ENCODE results near the gene RNF215. TPM values are rescaled to one million over a fixed set of nuclear protein-coding genes. Genes with fewer than 3 reads are reported as not detected.

Gene RNF215
- total RNA-seq (10 to 100 TPM; 20.9 to 24.6 TPM), polyA plus RNA-seq (ENCODE audit: insufficient read depth, low read depth, low replicate concordance) (18.2 TPM)
- long read RNA-seq, donor 1, partial matches to known transcripts: 0 of 4 reads
- long read RNA-seq, donor 1, other reads (novel, unspliced or antisense): 0 of 4 reads
- long read RNA-seq, donor 2, partial matches to known transcripts: 0 of 1 reads
- long read RNA-seq, donor 2, other reads (novel, unspliced or antisense): 0 of 1 reads

GRCh38 chr22:30386960-30387827 lies at the start of gene RNF215:
RNF215 (minus strand) TSS chr22:30387411; CDS start chr22:30387313, 98 bp downstream.
- intact Hi-C loops (cut with DNase I; ENCODE audit: low total_unique reads): loop anchor here (5.0 kb wide), 1 partner anchor 125 kb away; no protein-coding TSS in a partner anchor
- TF ChIP-seq, protein P1, sequence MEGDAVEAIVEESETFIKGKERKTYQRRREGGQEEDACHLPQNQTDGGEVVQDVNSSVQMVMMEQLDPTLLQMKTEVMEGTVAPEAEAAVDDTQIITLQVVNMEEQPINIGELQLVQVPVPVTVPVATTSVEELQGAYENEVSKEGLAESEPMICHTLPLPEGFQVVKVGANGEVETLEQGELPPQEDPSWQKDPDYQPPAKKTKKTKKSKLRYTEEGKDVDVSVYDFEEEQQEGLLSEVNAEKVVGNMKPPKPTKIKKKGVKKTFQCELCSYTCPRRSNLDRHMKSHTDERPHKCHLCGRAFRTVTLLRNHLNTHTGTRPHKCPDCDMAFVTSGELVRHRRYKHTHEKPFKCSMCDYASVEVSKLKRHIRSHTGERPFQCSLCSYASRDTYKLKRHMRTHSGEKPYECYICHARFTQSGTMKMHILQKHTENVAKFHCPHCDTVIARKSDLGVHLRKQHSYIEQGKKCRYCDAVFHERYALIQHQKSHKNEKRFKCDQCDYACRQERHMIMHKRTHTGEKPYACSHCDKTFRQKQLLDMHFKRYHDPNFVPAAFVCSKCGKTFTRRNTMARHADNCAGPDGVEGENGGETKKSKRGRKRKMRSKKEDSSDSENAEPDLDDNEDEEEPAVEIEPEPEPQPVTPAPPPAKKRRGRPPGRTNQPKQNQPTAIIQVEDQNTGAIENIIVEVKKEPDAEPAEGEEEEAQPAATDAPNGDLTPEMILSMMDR (IDR thresholded peaks at IDR 0.05): peak; percentile 96 to 98 (median 97)
- no peak for TF ChIP-seq POLR2A (IDR thresholded peaks at IDR 0.05)
- Histone ChIP-seq H3K27me3 (no peaks in the 10 kb centered on the region), H3K27ac (peak within 1 kb of the TSS in 1 of 2 donors; percentile 69), H3K9me3 (no peaks in the 10 kb centered on the region), H3K4me1 (peaks cover 10% of the 10 kb centered on the region), H3K36me3 (ENCODE audit: low read depth, missing control alignments) (no peaks in the 10 kb centered on the region), H3K4me3 (peak within 1 kb of the TSS; percentile 58 to 59)
- DNase-seq: peak; percentile 86
- WGBS, 2 donors: 1 to 2% methylated on average over 18 to 55 of the region's 95 CpGs

- no peak overlapping the region for H3K27ac ChIP-seq
Observed at GRCh38 chr22:30436196-30436595, 49.0 kb upstream of the RNF215 start.

GRCh38 chr22:30435674-30436126 lies 48.5 kb upstream of the RNF215 start:
- DNase-seq: no peak
- Histone ChIP-seq H3K9me3 (no peaks in the 10 kb centered on the region), H3K27ac (no peak overlapping the region), H3K4me1 (no peaks in the 10 kb centered on the region), H3K36me3 (ENCODE audit: low read depth, missing control alignments) (no peaks in the 10 kb centered on the region), H3K27me3 (no peaks in the 10 kb centered on the region), H3K4me3 (no peak overlapping the region)
- WGBS, 2 donors: 89 to 95% methylated on average over 6 of the region's 6 CpGs
- no peak for TF ChIP-seq POLR2A (IDR thresholded peaks at IDR 0.05)
- TF ChIP-seq, protein P1 (IDR thresholded peaks at IDR 0.05): no peak
- intact Hi-C loops (cut with DNase I; ENCODE audit: low total_unique reads): no loop called here

More at GRCh38 chr22:30436196-30436595, 49.0 kb upstream of the RNF215 start:
- DNase-seq: no peak
- H3K4me1 ChIP-seq: no peaks in the 10 kb centered on the region
- TF ChIP-seq, protein P1 (IDR thresholded peaks at IDR 0.05): no peak
- TF ChIP-seq POLR2A (IDR thresholded peaks at IDR 0.05): no peak
- intact Hi-C loops (cut with DNase I; ENCODE audit: low total_unique reads): no loop called here
- H3K9me3 ChIP-seq: no peaks in the 10 kb centered on the region
- no peaks in the 10 kb centered on the region for H3K27me3 ChIP-seq
- no peak overlapping the region for H3K4me3 ChIP-seq
- 97 to 100% methylated on average over 2 of the region's 2 CpGs for WGBS, 2 donors
- no peaks in the 10 kb centered on the region for H3K36me3 ChIP-seq (ENCODE audit: low read depth, missing control alignments)

DNA sequence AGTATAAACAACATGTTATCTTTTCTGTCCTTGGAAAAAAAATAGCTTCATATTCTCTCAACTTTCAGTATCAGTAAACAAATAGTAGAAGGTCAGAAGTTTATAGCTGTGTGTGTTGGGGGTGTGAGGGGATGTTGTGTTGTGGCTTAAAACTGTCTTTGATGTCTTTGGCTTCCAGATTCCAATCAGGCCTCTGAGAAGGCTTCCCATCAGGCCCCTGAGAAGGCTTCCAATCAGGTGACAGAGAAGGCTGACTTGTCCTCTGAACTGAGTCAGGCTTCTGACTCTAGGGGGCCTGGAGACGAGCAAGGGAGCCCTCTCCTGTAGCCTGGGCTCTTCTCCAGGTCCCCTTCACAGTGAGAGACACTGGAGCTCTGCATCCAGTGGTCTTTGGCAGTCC lies 47.6 kb upstream of the RNF215 start:
- no peak overlapping the region for H3K4me3 ChIP-seq
- no peak overlapping the region for H3K27ac ChIP-seq
- H3K4me1 ChIP-seq: no peaks in the 10 kb centered on the region
- 36 to 82% methylated on average over 1 of the region's 1 CpG for WGBS, 2 donors
- no peaks in the 10 kb centered on the region for H3K27me3 ChIP-seq
- DNase-seq: no peak
- H3K9me3 ChIP-seq: no peaks in the 10 kb centered on the region
- intact Hi-C loops (cut with DNase I; ENCODE audit: low total_unique reads): no loop called here
- H3K36me3 ChIP-seq (ENCODE audit: low read depth, missing control alignments): no peaks in the 10 kb centered on the region
- no peak for TF ChIP-seq POLR2A (IDR thresholded peaks at IDR 0.05)
- TF ChIP-seq, protein P1 (IDR thresholded peaks at IDR 0.05): no peak
